ENCODE measurements around the gene ARSG.

DNA sequence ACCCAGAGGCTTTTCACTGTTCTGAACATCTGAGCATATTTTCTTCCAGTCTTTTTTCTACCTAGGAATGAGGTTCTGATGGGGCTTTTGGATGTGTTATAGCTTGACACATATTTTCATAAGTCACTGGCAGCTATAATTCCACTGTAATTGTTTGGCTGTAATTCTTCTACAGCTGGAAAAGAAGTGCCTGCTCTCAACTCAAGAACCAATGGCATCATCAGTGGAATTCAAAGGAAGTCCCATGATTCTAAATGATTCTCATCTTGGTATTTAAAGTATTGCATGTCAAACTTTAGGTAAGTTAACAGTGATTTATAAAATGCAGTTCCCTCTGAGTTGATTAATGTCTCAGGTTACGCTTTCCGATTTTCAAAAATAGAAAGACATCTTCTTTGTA, 149.2 kb downstream of the ARSG start:
- TF ChIP-seq TAF1 (IDR thresholded peaks at IDR 0.05; ENCODE audit: low read depth) (no peak), YY1 (IDR thresholded peaks at IDR 0.05; ENCODE audit: low read depth) (no peak), EGR1 (IDR thresholded peaks at IDR 0.05) (no peak), RAD21 (IDR thresholded peaks at IDR 0.05; ENCODE audit: low read depth) (no peak), CEBPB (IDR thresholded peaks at IDR 0.05) (no peak), NFIC (IDR thresholded peaks at IDR 0.05) (no peak), FOXM1 (IDR thresholded peaks at IDR 0.05; ENCODE audit: borderline replicate concordance, low read depth) (no peak), CREB1 (IDR thresholded peaks at IDR 0.05; ENCODE audit: low read depth) (no peak), EP300 (IDR thresholded peaks at IDR 0.05; ENCODE audit: borderline replicate concordance) (no peak)
- TF ChIP-seq, protein P1, sequence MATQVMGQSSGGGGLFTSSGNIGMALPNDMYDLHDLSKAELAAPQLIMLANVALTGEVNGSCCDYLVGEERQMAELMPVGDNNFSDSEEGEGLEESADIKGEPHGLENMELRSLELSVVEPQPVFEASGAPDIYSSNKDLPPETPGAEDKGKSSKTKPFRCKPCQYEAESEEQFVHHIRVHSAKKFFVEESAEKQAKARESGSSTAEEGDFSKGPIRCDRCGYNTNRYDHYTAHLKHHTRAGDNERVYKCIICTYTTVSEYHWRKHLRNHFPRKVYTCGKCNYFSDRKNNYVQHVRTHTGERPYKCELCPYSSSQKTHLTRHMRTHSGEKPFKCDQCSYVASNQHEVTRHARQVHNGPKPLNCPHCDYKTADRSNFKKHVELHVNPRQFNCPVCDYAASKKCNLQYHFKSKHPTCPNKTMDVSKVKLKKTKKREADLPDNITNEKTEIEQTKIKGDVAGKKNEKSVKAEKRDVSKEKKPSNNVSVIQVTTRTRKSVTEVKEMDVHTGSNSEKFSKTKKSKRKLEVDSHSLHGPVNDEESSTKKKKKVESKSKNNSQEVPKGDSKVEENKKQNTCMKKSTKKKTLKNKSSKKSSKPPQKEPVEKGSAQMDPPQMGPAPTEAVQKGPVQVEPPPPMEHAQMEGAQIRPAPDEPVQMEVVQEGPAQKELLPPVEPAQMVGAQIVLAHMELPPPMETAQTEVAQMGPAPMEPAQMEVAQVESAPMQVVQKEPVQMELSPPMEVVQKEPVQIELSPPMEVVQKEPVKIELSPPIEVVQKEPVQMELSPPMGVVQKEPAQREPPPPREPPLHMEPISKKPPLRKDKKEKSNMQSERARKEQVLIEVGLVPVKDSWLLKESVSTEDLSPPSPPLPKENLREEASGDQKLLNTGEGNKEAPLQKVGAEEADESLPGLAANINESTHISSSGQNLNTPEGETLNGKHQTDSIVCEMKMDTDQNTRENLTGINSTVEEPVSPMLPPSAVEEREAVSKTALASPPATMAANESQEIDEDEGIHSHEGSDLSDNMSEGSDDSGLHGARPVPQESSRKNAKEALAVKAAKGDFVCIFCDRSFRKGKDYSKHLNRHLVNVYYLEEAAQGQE (IDR thresholded peaks at IDR 0.05; ENCODE audit: low read depth) = no peak
- TF ChIP-seq, protein P2, sequence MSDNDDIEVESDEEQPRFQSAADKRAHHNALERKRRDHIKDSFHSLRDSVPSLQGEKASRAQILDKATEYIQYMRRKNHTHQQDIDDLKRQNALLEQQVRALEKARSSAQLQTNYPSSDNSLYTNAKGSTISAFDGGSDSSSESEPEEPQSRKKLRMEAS (IDR thresholded peaks at IDR 0.05) = no peak
- TF ChIP-seq, protein P3, sequence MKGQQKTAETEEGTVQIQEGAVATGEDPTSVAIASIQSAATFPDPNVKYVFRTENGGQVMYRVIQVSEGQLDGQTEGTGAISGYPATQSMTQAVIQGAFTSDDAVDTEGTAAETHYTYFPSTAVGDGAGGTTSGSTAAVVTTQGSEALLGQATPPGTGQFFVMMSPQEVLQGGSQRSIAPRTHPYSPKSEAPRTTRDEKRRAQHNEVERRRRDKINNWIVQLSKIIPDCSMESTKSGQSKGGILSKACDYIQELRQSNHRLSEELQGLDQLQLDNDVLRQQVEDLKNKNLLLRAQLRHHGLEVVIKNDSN (IDR thresholded peaks at IDR 0.05) = no peak
